ENCODE measurements around the gene TMEM109. TPM values are rescaled to one million over a fixed set of nuclear protein-coding genes. Genes with fewer than 3 reads are reported as not detected.

TMEM109 gene
- polyA plus RNA-seq, 1 donor from 2014 or later: 1.8 TPM

DNA sequence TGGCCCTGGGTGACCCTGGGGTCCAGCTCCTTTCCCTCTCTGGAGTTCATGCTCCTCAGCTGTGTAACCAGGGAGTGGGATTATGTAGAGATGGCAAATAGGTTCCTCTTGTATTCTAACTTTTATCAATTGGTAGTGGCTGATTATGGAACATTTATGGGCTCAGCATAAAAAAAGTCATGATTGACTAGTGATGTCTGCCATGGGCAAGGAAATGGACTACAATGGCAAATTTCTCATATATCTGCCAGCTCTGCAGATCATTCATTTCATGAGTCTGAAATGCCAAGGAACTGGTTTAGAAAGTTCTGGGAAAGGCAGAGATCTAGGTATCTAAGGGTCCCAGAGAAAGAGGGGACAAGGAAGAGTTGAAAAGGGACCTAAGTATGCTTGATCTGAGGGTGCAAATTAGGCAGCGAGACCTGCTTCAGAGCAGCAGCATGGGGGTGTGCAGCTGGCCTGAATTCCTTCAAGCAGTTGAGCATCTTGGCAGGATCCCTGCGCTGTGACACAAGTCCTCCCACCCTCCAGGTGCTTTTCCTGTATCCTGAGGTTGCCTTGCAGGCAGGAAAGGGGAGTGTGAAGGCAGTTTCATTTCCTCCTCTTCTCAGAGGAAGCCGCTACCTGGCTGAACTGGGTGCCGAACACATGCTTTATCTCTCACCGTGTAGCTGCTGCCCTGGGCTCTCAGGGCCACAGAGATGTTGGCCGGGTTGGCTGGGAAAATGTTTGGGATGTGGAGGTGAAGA lies 27.6 kb downstream of the TMEM109 start:
- Histone ChIP-seq H4K20me1 (ENCODE audit: insufficient read depth) (no peaks in the 10 kb centered on the region), H3K9ac (ENCODE audit: low read length) (no peak overlapping the region), H3F3A (ENCODE audit: insufficient read depth, low read length, poor library complexity, severe bottlenecking) (no peaks in the 10 kb centered on the region), H3K9me2 (ENCODE audit: insufficient read depth, low read length) (no peaks in the 10 kb centered on the region), H3K79me2 (replicated peaks; ENCODE audit: insufficient read depth, low read length) (no peaks in the 10 kb centered on the region), H3K27ac (ENCODE audit: low read length) (no peak overlapping the region), H2AFZ (ENCODE audit: low read depth, low read length) (no peak overlapping the region), H3K4me2 (ENCODE audit: low read length) (no peak overlapping the region), H3K36me3 (ENCODE audit: insufficient read depth, low read length) (no peaks in the 10 kb centered on the region), H3K27me3 (ENCODE audit: insufficient read depth, low read depth, low read length) (no peaks in the 10 kb centered on the region), H3K9me3 (ENCODE audit: low read length) (no peaks in the 10 kb centered on the region), H3K4me3 (ENCODE audit: low read length) (no peak overlapping the region)
- no peak for TF ChIP-seq MXI1 (conservative IDR thresholded peaks at IDR 0.05; ENCODE audit: poor library complexity, severe bottlenecking)
- TF ChIP-seq SMC3 (conservative IDR thresholded peaks at IDR 0.05; ENCODE audit: poor library complexity): no peak
- TF ChIP-seq, protein P1, sequence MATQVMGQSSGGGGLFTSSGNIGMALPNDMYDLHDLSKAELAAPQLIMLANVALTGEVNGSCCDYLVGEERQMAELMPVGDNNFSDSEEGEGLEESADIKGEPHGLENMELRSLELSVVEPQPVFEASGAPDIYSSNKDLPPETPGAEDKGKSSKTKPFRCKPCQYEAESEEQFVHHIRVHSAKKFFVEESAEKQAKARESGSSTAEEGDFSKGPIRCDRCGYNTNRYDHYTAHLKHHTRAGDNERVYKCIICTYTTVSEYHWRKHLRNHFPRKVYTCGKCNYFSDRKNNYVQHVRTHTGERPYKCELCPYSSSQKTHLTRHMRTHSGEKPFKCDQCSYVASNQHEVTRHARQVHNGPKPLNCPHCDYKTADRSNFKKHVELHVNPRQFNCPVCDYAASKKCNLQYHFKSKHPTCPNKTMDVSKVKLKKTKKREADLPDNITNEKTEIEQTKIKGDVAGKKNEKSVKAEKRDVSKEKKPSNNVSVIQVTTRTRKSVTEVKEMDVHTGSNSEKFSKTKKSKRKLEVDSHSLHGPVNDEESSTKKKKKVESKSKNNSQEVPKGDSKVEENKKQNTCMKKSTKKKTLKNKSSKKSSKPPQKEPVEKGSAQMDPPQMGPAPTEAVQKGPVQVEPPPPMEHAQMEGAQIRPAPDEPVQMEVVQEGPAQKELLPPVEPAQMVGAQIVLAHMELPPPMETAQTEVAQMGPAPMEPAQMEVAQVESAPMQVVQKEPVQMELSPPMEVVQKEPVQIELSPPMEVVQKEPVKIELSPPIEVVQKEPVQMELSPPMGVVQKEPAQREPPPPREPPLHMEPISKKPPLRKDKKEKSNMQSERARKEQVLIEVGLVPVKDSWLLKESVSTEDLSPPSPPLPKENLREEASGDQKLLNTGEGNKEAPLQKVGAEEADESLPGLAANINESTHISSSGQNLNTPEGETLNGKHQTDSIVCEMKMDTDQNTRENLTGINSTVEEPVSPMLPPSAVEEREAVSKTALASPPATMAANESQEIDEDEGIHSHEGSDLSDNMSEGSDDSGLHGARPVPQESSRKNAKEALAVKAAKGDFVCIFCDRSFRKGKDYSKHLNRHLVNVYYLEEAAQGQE (IDR thresholded peaks at IDR 0.05; ENCODE audit: borderline replicate concordance): no peak
- no peak for TF ChIP-seq EP300 (conservative IDR thresholded peaks at IDR 0.05; ENCODE audit: poor library complexity, severe bottlenecking)
- no peak for TF ChIP-seq POLR2AphosphoS5 (IDR thresholded peaks at IDR 0.05)
- no peak for TF ChIP-seq TAF1 (IDR thresholded peaks at IDR 0.05; ENCODE audit: low read depth)
- TF ChIP-seq CTCF (IDR thresholded peaks at IDR 0.05; ENCODE audit: poor library complexity, severe bottlenecking): no peak
- TF ChIP-seq RAD21 (conservative IDR thresholded peaks at IDR 0.05): no peak
- TF ChIP-seq EZH2 (IDR thresholded peaks at IDR 0.05; ENCODE audit: borderline replicate concordance, insufficient read depth, low read length, poor library complexity, severe bottlenecking): no peak

DNA sequence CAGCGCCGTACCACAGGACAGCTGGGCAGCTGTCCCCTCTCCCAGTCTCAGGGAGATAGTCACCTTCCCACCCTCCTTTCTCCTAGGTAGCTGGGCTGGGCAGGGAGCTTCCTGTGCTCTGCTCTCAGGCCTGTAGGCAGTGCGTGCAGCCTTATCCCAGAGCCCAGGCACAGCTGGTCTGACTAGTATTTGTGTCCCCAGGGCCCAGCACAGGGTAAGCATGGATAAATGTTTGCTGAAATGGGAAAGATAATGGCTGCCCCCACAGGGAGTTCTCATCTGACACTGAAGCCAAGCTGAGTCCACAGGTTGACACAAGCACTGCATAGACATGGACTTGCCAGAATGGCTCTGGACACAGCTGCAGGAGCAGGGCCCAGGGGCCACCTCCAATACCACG lies 28.3 kb downstream of the TMEM109 start:
- no peak overlapping the region for H3K4me2 ChIP-seq (ENCODE audit: low read length)
- H3K36me3 ChIP-seq (ENCODE audit: insufficient read depth, low read length): no peaks in the 10 kb centered on the region
- no peak overlapping the region for H3K4me3 ChIP-seq (ENCODE audit: low read length)
- no peak for TF ChIP-seq CTCF (IDR thresholded peaks at IDR 0.05; ENCODE audit: poor library complexity, severe bottlenecking)
- no peak for TF ChIP-seq MXI1 (conservative IDR thresholded peaks at IDR 0.05; ENCODE audit: poor library complexity, severe bottlenecking)
- TF ChIP-seq SMC3 (conservative IDR thresholded peaks at IDR 0.05; ENCODE audit: poor library complexity): no peak
- TF ChIP-seq EP300 (conservative IDR thresholded peaks at IDR 0.05; ENCODE audit: poor library complexity, severe bottlenecking): no peak
- no peak for TF ChIP-seq EZH2 (IDR thresholded peaks at IDR 0.05; ENCODE audit: borderline replicate concordance, insufficient read depth, low read length, poor library complexity, severe bottlenecking)
- no peak for TF ChIP-seq RAD21 (conservative IDR thresholded peaks at IDR 0.05)
- TF ChIP-seq TAF1 (IDR thresholded peaks at IDR 0.05; ENCODE audit: low read depth): no peak
- TF ChIP-seq POLR2AphosphoS5 (IDR thresholded peaks at IDR 0.05): no peak
- TF ChIP-seq, protein P1 (IDR thresholded peaks at IDR 0.05; ENCODE audit: borderline replicate concordance): no peak
- no peaks in the 10 kb centered on the region for H3K27me3 ChIP-seq (ENCODE audit: insufficient read depth, low read depth, low read length)
- H3K79me2 ChIP-seq (replicated peaks; ENCODE audit: insufficient read depth, low read length): no peaks in the 10 kb centered on the region
- H3F3A ChIP-seq (ENCODE audit: insufficient read depth, low read length, poor library complexity, severe bottlenecking): no peaks in the 10 kb centered on the region
- H3K9me3 ChIP-seq (ENCODE audit: low read length): no peaks in the 10 kb centered on the region
- no peaks in the 10 kb centered on the region for H3K9me2 ChIP-seq (ENCODE audit: insufficient read depth, low read length)
- H4K20me1 ChIP-seq (ENCODE audit: insufficient read depth): no peaks in the 10 kb centered on the region
- no peak overlapping the region for H3K27ac ChIP-seq (ENCODE audit: low read length)
- H2AFZ ChIP-seq (ENCODE audit: low read depth, low read length): no peak overlapping the region
- H3K9ac ChIP-seq (ENCODE audit: low read length): no peak overlapping the region

Data from neural cell (in vitro differentiated cells).